Chondrocyte (in vitro differentiated cells): Measurements from ENCODE around the gene NYAP2. TPM values are rescaled to one million over a fixed set of nuclear protein-coding genes. Genes with fewer than 3 reads are reported as not detected.

Source experiments
- DNase-seq: peaks from one replicate; pipeline ENCODE4 v3.0.0; 2021; ENCODE audit warnings: mixed read lengths, low spot score
- H3K27ac Mint-ChIP-seq: one replicate; pipeline ENCODE4 v1.8.0; 2021; ENCODE audit warnings: mild to moderate bottlenecking, moderate library complexity, mixed read lengths; ENCODE audit not compliant: unreplicated experiment
- H3K27me3 Mint-ChIP-seq: 2 replicates; pipeline ENCODE4 v1.8.0; 2021; ENCODE audit warnings: low read depth, mixed read lengths
- H3K36me3 Mint-ChIP-seq: 2 replicates; pipeline ENCODE4 v1.8.0; 2021; ENCODE audit warnings: low read depth, mixed read lengths
- H3K4me1 Mint-ChIP-seq: 2 replicates; pipeline ENCODE4 v1.8.0; 2021; ENCODE audit warnings: low read depth, mild to moderate bottlenecking, mixed read lengths
- H3K4me3 Mint-ChIP-seq: one replicate; pipeline ENCODE4 v1.8.0; 2021; ENCODE audit warnings: mild to moderate bottlenecking, moderate library complexity, mixed read lengths; ENCODE audit not compliant: unreplicated experiment
- H3K9me3 Mint-ChIP-seq: 2 replicates; pipeline ENCODE4 v1.8.0; 2021; ENCODE audit warnings: low read depth, mixed read lengths
- CTCF ChIP-seq: fragments of 200-600 bp; sonication (generic); IDR thresholded peaks from 2 replicates; pipeline ENCODE4 v1.5.0; 2021; ENCODE audit warnings: antibody characterized with exemption, mild to moderate bottlenecking, moderate library complexity
- total RNA-seq: library from RNA; stranded (reverse); gene quantifications from 3 replicates; pipeline ENCODE4 v1.2.1, GENCODE V29; 2021

Gene NYAP2
- total RNA-seq, 1 donor from 2014 or later = 0.05 TPM

GRCh38 chr2:225471039-225471438, 71.5 kb downstream of the NYAP2 start:
- DNase-seq = no peak
- Mint-ChIP-seq H3K9me3 (peaks cover 6% of the 10 kb centered on the region), H3K4me1 (peaks cover 41% of the 10 kb centered on the region), H3K4me3 (no peak overlapping the region), H3K36me3 (no peaks in the 10 kb centered on the region), H3K27ac (no peak overlapping the region), H3K27me3 (no peaks in the 10 kb centered on the region)
- no peak for TF ChIP-seq CTCF

GRCh38 chr2:225471482-225471881, 72.0 kb downstream of the NYAP2 start:
- TF ChIP-seq CTCF = no peak
- H3K27ac Mint-ChIP-seq = no peak overlapping the region
- no peak for DNase-seq
- H3K9me3 Mint-ChIP-seq = peaks cover 6% of the 10 kb centered on the region
- no peaks in the 10 kb centered on the region for H3K36me3 Mint-ChIP-seq
- H3K4me1 Mint-ChIP-seq = peaks cover 41% of the 10 kb centered on the region
- no peaks in the 10 kb centered on the region for H3K27me3 Mint-ChIP-seq
- H3K4me3 Mint-ChIP-seq = no peak overlapping the region

GRCh38 chr2:225472161-225472560, 72.7 kb downstream of the NYAP2 start:
- Mint-ChIP-seq H3K27me3 (no peaks in the 10 kb centered on the region), H3K4me1 (peaks cover 35% of the 10 kb centered on the region), H3K4me3 (no peak overlapping the region), H3K9me3 (peaks cover 6% of the 10 kb centered on the region), H3K27ac (no peak overlapping the region), H3K36me3 (no peaks in the 10 kb centered on the region)
- no peak for TF ChIP-seq CTCF
- DNase-seq = no peak

GRCh38 chr2:225479386-225479785, 79.9 kb downstream of the NYAP2 start:
- peaks cover 6% of the 10 kb centered on the region for H3K4me1 Mint-ChIP-seq
- H3K27me3 Mint-ChIP-seq = no peaks in the 10 kb centered on the region
- DNase-seq = no peak
- no peak overlapping the region for H3K27ac Mint-ChIP-seq
- TF ChIP-seq CTCF = no peak
- H3K4me3 Mint-ChIP-seq = no peak overlapping the region
- no peaks in the 10 kb centered on the region for H3K36me3 Mint-ChIP-seq
- no peaks in the 10 kb centered on the region for H3K9me3 Mint-ChIP-seq

- H3K36me3 Mint-ChIP-seq = no peaks in the 10 kb centered on the region
- no peak overlapping the region for H3K4me3 Mint-ChIP-seq
- H3K9me3 Mint-ChIP-seq = no peaks in the 10 kb centered on the region
- no peaks in the 10 kb centered on the region for H3K27me3 Mint-ChIP-seq
- TF ChIP-seq CTCF = no peak
- DNase-seq = no peak
- no peak overlapping the region for H3K27ac Mint-ChIP-seq
- H3K4me1 Mint-ChIP-seq = no peaks in the 10 kb centered on the region
Measured at GRCh38 chr2:225484751-225485150, 85.2 kb downstream of the NYAP2 start.
